ENCODE measurements around the gene LMNTD1. TPM values are rescaled to one million over a fixed set of nuclear protein-coding genes. Genes with fewer than 3 reads are reported as not detected.

LMNTD1 gene
- total RNA-seq, 1 donor from 2014 or later: not detected

GRCh38 chr12:25469368-25469767 lies 83.7 kb downstream of the LMNTD1 start:
- H3K36me3 Mint-ChIP-seq (ENCODE audit: low read depth, unreplicated experiment): no peaks in the 10 kb centered on the region

GRCh38 chr12:25463521-25463920 lies 89.6 kb downstream of the LMNTD1 start:
- no peak for DNase-seq (ENCODE audit: low spot score)
- no peaks in the 10 kb centered on the region for H3K4me1 Mint-ChIP-seq (ENCODE audit: unreplicated experiment)
- H3K4me3 Mint-ChIP-seq (ENCODE audit: unreplicated experiment): no peak overlapping the region
- TF ChIP-seq CTCF (IDR thresholded peaks at IDR 0.05; ENCODE audit: unreplicated experiment): no peak
- H3K27me3 Mint-ChIP-seq (ENCODE audit: unreplicated experiment): peaks cover 2% of the 10 kb centered on the region
- H3K27ac Mint-ChIP-seq (ENCODE audit: unreplicated experiment): no peak overlapping the region
- no peaks in the 10 kb centered on the region for H3K9me3 Mint-ChIP-seq (ENCODE audit: unreplicated experiment)
- H3K36me3 Mint-ChIP-seq (ENCODE audit: low read depth, unreplicated experiment): no peaks in the 10 kb centered on the region

More at GRCh38 chr12:25469368-25469767, 83.7 kb downstream of the LMNTD1 start:
- no peaks in the 10 kb centered on the region for H3K4me1 Mint-ChIP-seq (ENCODE audit: unreplicated experiment)
- H3K4me3 Mint-ChIP-seq (ENCODE audit: unreplicated experiment): no peak overlapping the region
- H3K9me3 Mint-ChIP-seq (ENCODE audit: unreplicated experiment): no peaks in the 10 kb centered on the region
- no peak overlapping the region for H3K27ac Mint-ChIP-seq (ENCODE audit: unreplicated experiment)
- TF ChIP-seq CTCF (IDR thresholded peaks at IDR 0.05; ENCODE audit: unreplicated experiment): no peak
- no peak for DNase-seq (ENCODE audit: low spot score)
- peaks cover 2% of the 10 kb centered on the region for H3K27me3 Mint-ChIP-seq (ENCODE audit: unreplicated experiment)

GRCh38 chr12:25463005-25463404 lies 90.1 kb downstream of the LMNTD1 start:
- no peaks in the 10 kb centered on the region for H3K36me3 Mint-ChIP-seq (ENCODE audit: low read depth, unreplicated experiment)
- TF ChIP-seq CTCF (IDR thresholded peaks at IDR 0.05; ENCODE audit: unreplicated experiment): no peak
- H3K27ac Mint-ChIP-seq (ENCODE audit: unreplicated experiment): no peak overlapping the region

GRCh38 chr12:25459541-25459951 lies 93.5 kb downstream of the LMNTD1 start:
- H3K36me3 Mint-ChIP-seq (ENCODE audit: low read depth, unreplicated experiment): no peaks in the 10 kb centered on the region
- no peaks in the 10 kb centered on the region for H3K4me1 Mint-ChIP-seq (ENCODE audit: unreplicated experiment)
- no peak for DNase-seq (ENCODE audit: low spot score)
- H3K9me3 Mint-ChIP-seq (ENCODE audit: unreplicated experiment): no peaks in the 10 kb centered on the region
- no peak overlapping the region for H3K4me3 Mint-ChIP-seq (ENCODE audit: unreplicated experiment)
- TF ChIP-seq CTCF (IDR thresholded peaks at IDR 0.05; ENCODE audit: unreplicated experiment): no peak
- no peak overlapping the region for H3K27ac Mint-ChIP-seq (ENCODE audit: unreplicated experiment)
- no peaks in the 10 kb centered on the region for H3K27me3 Mint-ChIP-seq (ENCODE audit: unreplicated experiment)

More at GRCh38 chr12:25463005-25463404, 90.1 kb downstream of the LMNTD1 start:
- H3K27me3 Mint-ChIP-seq (ENCODE audit: unreplicated experiment): peaks cover 2% of the 10 kb centered on the region
- H3K4me3 Mint-ChIP-seq (ENCODE audit: unreplicated experiment): no peak overlapping the region
- H3K9me3 Mint-ChIP-seq (ENCODE audit: unreplicated experiment): no peaks in the 10 kb centered on the region
- no peak for DNase-seq (ENCODE audit: low spot score)
- H3K4me1 Mint-ChIP-seq (ENCODE audit: unreplicated experiment): no peaks in the 10 kb centered on the region

GRCh38 chr12:25458047-25458552 lies 95.0 kb downstream of the LMNTD1 start:
- H3K27ac Mint-ChIP-seq (ENCODE audit: unreplicated experiment): no peak overlapping the region
- DNase-seq (ENCODE audit: low spot score): no peak

More at GRCh38 chr12:25458047-25458552, 95.0 kb downstream of the LMNTD1 start:
- Mint-ChIP-seq H3K27me3 (ENCODE audit: unreplicated experiment) (peaks cover 2% of the 10 kb centered on the region), H3K4me1 (ENCODE audit: unreplicated experiment) (no peaks in the 10 kb centered on the region), H3K9me3 (ENCODE audit: unreplicated experiment) (no peaks in the 10 kb centered on the region), H3K36me3 (ENCODE audit: low read depth, unreplicated experiment) (no peaks in the 10 kb centered on the region), H3K4me3 (ENCODE audit: unreplicated experiment) (no peak overlapping the region)
- no peak for TF ChIP-seq CTCF (IDR thresholded peaks at IDR 0.05; ENCODE audit: unreplicated experiment)

Data from endothelial cell (in vitro differentiated cells).